Motor neuron (in vitro differentiated cells): Measurements from ENCODE around the gene ACAA1. TPM values are rescaled to one million over a fixed set of nuclear protein-coding genes. Genes with fewer than 3 reads are reported as not detected.
A peak's percentile ranks its signal among the peaks of the same experiment; 100 is the strongest.
"Not testable (repeated sequence)": the region's sequence is repeated elsewhere in the genome, so short reads cannot be mapped to it uniquely, and the experiment has no call there.

Source experiments
- ATAC-seq, 8 experiments: fragments of 200-7000 bp; cut with Tn5 transposase; replicated peaks in 6 of 8; 2 replicates each; pipeline ENCODE4 v1.8.0; 2021; ENCODE audit warnings: mild to moderate bottlenecking in 8 of 8, moderate library complexity in 8 of 8
- H3K27ac ChIP-seq, 2 donors: fragments of 250-450 bp; sonication (Bioruptor Pico); 2 replicates each; pipeline ENCODE4 v1.9.0; 2021; ENCODE audit warnings: antibody characterized with exemption in 2 of 2, mild to moderate bottlenecking in 2 of 2, moderate library complexity in 1 of 2
- H3K4me1 ChIP-seq, 2 donors: fragments of 250-450 bp; sonication (Bioruptor Pico); replicated peaks in 1 of 2; 2 replicates each; pipeline ENCODE4 v1.6.1; 2021; ENCODE audit warnings: antibody characterized with exemption in 2 of 2, mild to moderate bottlenecking in 2 of 2, moderate library complexity in 1 of 2
- H3K4me3 ChIP-seq, 5 donors: fragments of 250-450 bp; sonication (Bioruptor Pico); 2 replicates each; pipeline ENCODE4 v1.9.0; 2021; ENCODE audit warnings: antibody characterized with exemption in 5 of 5, mild to moderate bottlenecking in 5 of 5, moderate library complexity in 4 of 5
- WGBS, 10 experiments: fragments of 450-650 bp; shearing (Covaris generic); methylation state at CpG; one replicate each; pipeline ENCODE4 v1.0.0; 2022; 5-methylcytosine and 5-hydroxymethylcytosine counted together
- in situ Hi-C, 9 experiments: fragments of 400-800 bp; cut with MboI; loops; one replicate each; pipeline ENCODE4 v1.15.0; 2021; ENCODE audit warnings: low sequenced_read_pairs in 9 of 9, low pct_unique_long_range_greater_than_20kb in 2 of 9; ENCODE audit not compliant: unreplicated experiment in 9 of 9
- total RNA-seq, 8 experiments: library from RNA; unstranded; fragments of 300-600 nt; gene quantifications; 2 replicates each; pipeline versions ENCODE4 v1.2.3 to v1.2.4, GENCODE V29; 2022

ACAA1 gene
- total RNA-seq, 8 experiments from 2014 or later, result 11.3 to 60.3 (median 25.7) TPM

DNA sequence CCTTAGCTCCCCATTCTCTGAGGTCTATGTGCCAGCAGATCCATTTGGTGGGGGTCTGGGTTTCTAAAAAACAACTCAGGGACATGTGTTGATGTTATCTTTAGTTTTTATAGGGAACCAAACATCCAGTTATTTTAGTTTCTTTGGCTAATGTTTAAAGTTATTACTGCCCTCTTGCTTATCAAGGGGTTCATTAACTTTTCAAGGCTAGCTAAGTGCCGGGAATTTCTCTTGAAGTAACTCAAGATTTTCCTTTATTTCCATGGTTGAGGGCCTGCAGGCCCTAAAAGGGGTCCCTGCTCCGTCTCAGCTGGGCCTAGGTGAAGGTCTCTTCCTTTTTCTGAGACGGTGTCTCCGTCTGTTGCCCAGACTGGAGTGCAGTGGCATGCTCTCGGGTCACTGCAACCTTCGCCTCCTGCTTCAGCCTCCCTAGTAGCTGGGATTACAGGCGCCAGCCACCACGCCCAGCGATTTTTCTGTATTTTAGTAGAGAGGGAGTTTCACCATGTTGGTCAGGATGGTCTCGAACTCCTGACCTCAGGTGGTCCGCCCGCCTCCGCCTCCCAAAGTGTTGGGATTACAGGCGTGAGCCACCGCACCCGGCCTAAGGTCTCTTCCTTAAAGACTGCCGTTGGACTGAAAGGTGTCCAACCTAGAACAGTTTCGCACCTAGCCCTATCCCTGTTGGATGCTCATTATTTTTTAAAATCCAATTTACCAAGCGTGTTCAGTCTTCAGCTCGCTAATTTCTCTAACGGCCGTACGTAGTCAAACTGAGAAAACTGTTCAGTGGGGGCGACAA, 27.1 kb upstream of the ACAA1 start:
- peak overlapping the region; percentile 98 to 99 for H3K27ac ChIP-seq
- peaks cover 12 to 19% of the 10 kb centered on the region in 2 donors for H3K4me1 ChIP-seq
- no peak for ATAC-seq
- peak overlapping the region; percentile 77 to 87 (median 83) for H3K4me3 ChIP-seq
- 64 to 100% (median 75%) methylated on average over 1 to 20 of the region's 24 CpGs for WGBS, 10 experiments
- in situ Hi-C loops, result no loop called here

DNA sequence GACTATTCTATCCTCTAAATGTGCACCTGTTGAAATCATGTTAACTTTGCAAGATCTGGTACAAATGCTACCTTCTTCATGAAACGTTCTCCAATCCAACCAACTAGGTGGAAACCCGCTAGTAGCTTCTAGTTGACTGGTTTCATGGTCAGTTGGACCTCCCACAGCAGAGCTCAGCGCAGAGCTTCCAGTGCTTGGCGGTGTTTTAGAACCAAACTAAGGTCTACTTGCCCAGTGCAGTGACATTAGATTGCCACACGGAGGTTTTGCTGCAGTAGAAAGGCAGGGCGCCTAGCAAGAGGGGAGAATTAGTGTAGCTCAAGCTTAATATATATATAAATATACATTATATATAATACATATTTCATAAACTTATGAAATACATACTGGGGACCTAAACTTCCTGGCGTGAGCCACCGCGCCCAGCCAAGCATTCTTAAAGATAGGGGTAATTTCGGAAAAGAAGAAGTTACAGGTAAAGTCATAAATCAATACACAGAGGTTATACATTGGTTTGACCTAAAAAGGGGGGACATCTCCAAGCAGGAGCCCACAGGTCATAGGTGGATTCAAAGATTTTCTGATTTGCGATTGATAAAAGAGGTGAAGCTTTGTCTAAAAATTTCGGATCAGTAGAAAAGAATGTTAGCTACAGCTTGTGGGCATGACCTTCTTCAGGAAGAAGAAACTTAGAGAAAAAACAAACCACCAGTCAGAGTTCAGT, 26.4 kb upstream of the ACAA1 start:
- WGBS, 10 experiments, result 83 to 96% (median 91%) methylated on average over 4 to 12 of the region's 12 CpGs; no CpG with 5 or more reads in 2 of the 10 experiments
- no peak overlapping the region for H3K4me3 ChIP-seq
- H3K27ac ChIP-seq, result no peak overlapping the region
- in situ Hi-C loops, result no loop called here
- H3K4me1 ChIP-seq, result peaks cover 12 to 19% of the 10 kb centered on the region in 2 donors
- ATAC-seq, result no peak

DNA sequence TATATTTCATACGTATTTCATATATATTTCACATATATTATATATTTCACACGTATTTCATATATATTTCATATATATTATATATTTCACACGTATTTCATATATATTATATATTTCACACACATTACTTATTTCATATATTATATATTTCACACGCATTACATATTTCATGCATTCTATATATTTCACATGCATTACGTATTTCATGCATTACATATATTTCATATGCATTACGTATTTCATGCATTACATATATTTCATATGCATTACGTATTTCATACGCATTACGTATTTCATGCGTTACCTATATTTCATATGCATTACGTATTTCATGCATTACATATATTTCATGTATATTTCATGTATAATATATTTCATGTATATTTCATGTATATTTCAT, 23.8 kb upstream of the ACAA1 start:
- H3K4me3 ChIP-seq, in situ Hi-C loops, ATAC-seq, H3K4me1 ChIP-seq, H3K27ac ChIP-seq: not testable (repeated sequence)
- 87 to 100% (median 96%) methylated on average over 6 to 11 of the region's 11 CpGs for WGBS, 10 experiments

- Histone ChIP-seq H3K4me3 (no peak overlapping the region), H3K4me1 (no peaks in the 10 kb centered on the region), H3K27ac (no peak overlapping the region)
- in situ Hi-C loops, result no loop called here
- WGBS, 10 experiments, result 29 to 100% (median 75%) methylated on average over 2 to 5 of the region's 5 CpGs; no CpG with 5 or more reads in 2 of the 10 experiments
- no peak for ATAC-seq
Observed at GRCh38 chr3:38158472-38158871, 21.5 kb upstream of the ACAA1 start.

- peak in 1 of 8 experiments; percentile 10 for ATAC-seq
- 31 to 100% (median 90%) methylated on average over 1 to 3 of the region's 3 CpGs; no CpG with 5 or more reads in 1 of the 10 experiments for WGBS, 10 experiments
- Histone ChIP-seq H3K27ac (no peak overlapping the region), H3K4me1 (no peaks in the 10 kb centered on the region), H3K4me3 (no peak overlapping the region)
- in situ Hi-C loops, result no loop called here
Observed at GRCh38 chr3:38157595-38157994, 20.7 kb upstream of the ACAA1 start.

DNA sequence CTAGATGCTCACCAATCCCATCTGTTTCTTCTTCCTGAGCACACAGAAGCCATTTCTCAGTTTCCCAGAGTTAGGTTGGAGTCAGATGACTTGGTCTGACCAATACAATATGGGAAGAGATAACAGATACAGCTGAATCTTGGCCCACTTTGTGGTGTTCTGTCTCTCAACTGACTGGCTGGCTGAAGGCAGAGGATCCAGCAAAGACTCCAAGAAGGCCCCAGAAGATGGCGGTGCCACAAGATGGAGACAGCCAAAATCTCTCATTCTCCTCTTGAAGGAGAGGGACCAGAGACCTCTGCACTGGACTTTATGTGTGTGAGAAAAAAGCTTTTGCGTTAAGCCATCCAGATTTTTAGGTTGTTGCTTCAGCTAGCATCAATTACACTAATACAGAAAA, 20.2 kb upstream of the ACAA1 start:
- WGBS, 10 experiments, result 80 to 100% (median 100%) methylated on average over 1 to 2 of the region's 2 CpGs; no CpG with 5 or more reads in 1 of the 10 experiments
- Histone ChIP-seq H3K27ac (no peak overlapping the region), H3K4me3 (no peak overlapping the region), H3K4me1 (no peaks in the 10 kb centered on the region)
- ATAC-seq, result no peak
- in situ Hi-C loops, result no loop called here

- WGBS, 10 experiments, result 40 to 100% (median 82%) methylated on average over 1 to 2 of the region's 2 CpGs; no CpG with 5 or more reads in 2 of the 10 experiments
- H3K4me1 ChIP-seq, result no peaks in the 10 kb centered on the region
- no peak overlapping the region for H3K27ac ChIP-seq
- in situ Hi-C loops, result no loop called here
- no peak overlapping the region for H3K4me3 ChIP-seq
- no peak for ATAC-seq
Observed at GRCh38 chr3:38155825-38156224, 18.9 kb upstream of the ACAA1 start.

DNA sequence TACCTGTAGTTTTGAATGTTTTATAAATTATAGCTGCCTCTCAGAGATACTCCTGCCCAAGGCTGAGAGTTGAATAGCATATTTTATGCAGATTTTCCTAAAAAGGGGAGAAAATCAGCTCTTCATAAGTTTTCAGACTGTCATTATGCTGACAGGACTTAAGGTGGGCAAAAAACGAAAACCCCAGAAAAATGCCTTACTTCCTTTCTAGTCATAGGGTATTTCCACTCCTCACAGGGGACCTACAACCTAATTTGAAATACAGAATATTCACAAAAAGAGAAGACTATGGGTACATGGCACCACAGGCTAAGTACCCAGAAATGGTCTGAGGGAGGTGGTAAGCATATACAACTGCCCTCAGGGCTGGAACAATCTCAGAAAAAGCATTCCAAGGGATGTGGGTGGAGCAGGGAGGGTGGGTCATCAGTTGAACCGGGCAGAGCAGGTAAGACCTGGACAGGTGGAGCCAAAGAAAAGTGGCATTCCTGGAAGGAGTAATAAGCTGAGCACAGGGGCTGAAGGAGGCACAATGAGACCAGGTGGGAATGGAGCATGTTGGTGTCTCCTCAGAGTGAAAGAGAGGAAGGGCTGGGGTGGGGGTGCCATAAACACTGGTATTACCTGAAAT, 17.8 kb upstream of the ACAA1 start:
- Histone ChIP-seq H3K27ac (no peak overlapping the region), H3K4me1 (no peaks in the 10 kb centered on the region), H3K4me3 (no peak overlapping the region)
- no peak for ATAC-seq
- in situ Hi-C loops, result no loop called here
- 30 to 91% (median 67%) methylated on average over 1 to 2 of the region's 2 CpGs; no CpG with 5 or more reads in 1 of the 10 experiments for WGBS, 10 experiments

- 14 to 100% (median 89%) methylated on average over 1 to 2 of the region's 2 CpGs; no CpG with 5 or more reads in 2 of the 10 experiments for WGBS, 10 experiments
- Histone ChIP-seq H3K27ac (no peak overlapping the region), H3K4me1 (no peaks in the 10 kb centered on the region), H3K4me3 (no peak overlapping the region)
- in situ Hi-C loops, result no loop called here
- peak in 4 of 8 experiments; percentile 74 to 94 (median 78) for ATAC-seq
Observed at GRCh38 chr3:38154033-38154494, 17.1 kb upstream of the ACAA1 start.

GRCh38 chr3:38153221-38153620, 16.3 kb upstream of the ACAA1 start:
- H3K27ac ChIP-seq, result no peak overlapping the region
- H3K4me3 ChIP-seq, result no peak overlapping the region
- in situ Hi-C loops, result no loop called here
- H3K4me1 ChIP-seq, result no peaks in the 10 kb centered on the region
- 57 to 100% (median 78%) methylated on average over 1 to 2 of the region's 2 CpGs; no CpG with 5 or more reads in 5 of the 10 experiments for WGBS, 10 experiments
- no peak for ATAC-seq

- 80 to 100% (median 89%) methylated on average over 1 to 2 of the region's 2 CpGs; no CpG with 5 or more reads in 4 of the 10 experiments for WGBS, 10 experiments
- H3K4me1 ChIP-seq, result no peaks in the 10 kb centered on the region
- ATAC-seq, result peak in 1 of 8 experiments; percentile 25
- H3K4me3 ChIP-seq, result no peak overlapping the region
- H3K27ac ChIP-seq, result no peak overlapping the region
- in situ Hi-C loops, result no loop called here
Observed at GRCh38 chr3:38152609-38153008, 15.7 kb upstream of the ACAA1 start.

GRCh38 chr3:38151667-38152265, 14.8 kb upstream of the ACAA1 start:
- 45 to 100% (median 90%) methylated on average over 1 to 3 of the region's 3 CpGs; no CpG with 5 or more reads in 1 of the 10 experiments for WGBS, 10 experiments
- no peaks in the 10 kb centered on the region for H3K4me1 ChIP-seq
- H3K4me3 ChIP-seq, result no peak overlapping the region
- ATAC-seq, result peak in 2 of 8 experiments; percentile 10 to 48
- in situ Hi-C loops, result no loop called here
- no peak overlapping the region for H3K27ac ChIP-seq
